IMR-90 (cell line): ENCODE data around the gene ARHGEF3. TPM values are rescaled to one million over a fixed set of nuclear protein-coding genes. Genes with fewer than 3 reads are reported as not detected.

Source experiments
- ATAC-seq: fragments of 200-7000 bp; cut with Tn5 transposase; 2 replicates; pipeline ENCODE4 v1.9.1; 2020; ENCODE audit warnings: low read depth, mild to moderate bottlenecking, moderate library complexity
- BruUV-seq: library from RNA; stranded (reverse); fragments of 400-500 nt; replicated peaks from 2 replicates; lab custom pipeline; 2021; lab: Mats Ljungman, UMichigan
- CTCF ChIA-PET: fragments of 300-600 bp; formaldehyde crosslinking; extraction: SDS; loops from one replicate; lab custom pipeline; 2021; ENCODE audit warnings: antibody characterized with exemption; lab: Yijun Ruan, JAX
- POLR2A ChIA-PET: fragments of 300-600 bp; sonication (Branson Sonifier 250); formaldehyde crosslinking; loops from one replicate; lab custom pipeline; 2022; ENCODE audit warnings: antibody characterized with exemption; ENCODE audit not compliant: unreplicated experiment; lab: Charles Lee
- DNase-seq: peaks from one replicate; pipeline ENCODE4 v3.0.0; 2013
- H2AFZ ChIP-seq: replicated peaks from 2 replicates; pipeline ENCODE3; 2013; ENCODE audit warnings: low read length, mild to moderate bottlenecking; ENCODE audit not compliant: poor library complexity
- H2AK5ac ChIP-seq: 2 replicates; pipeline ENCODE4 v1.6.1; 2013; ENCODE audit warnings: low read depth, low read length, inconsistent platforms
- H2AK9ac ChIP-seq: replicated peaks from 2 replicates; pipeline ENCODE3; 2013; ENCODE audit warnings: mild to moderate bottlenecking, low read depth, low read length, moderate library complexity; ENCODE audit not compliant: poor library complexity
- H2BK120ac ChIP-seq: 2 replicates; pipeline ENCODE4 v1.6.1; 2013; ENCODE audit warnings: low read depth, low read length, inconsistent platforms
- H2BK15ac ChIP-seq: 3 replicates; pipeline ENCODE4 v1.6.1; 2013; ENCODE audit warnings: low read depth, low read length, inconsistent platforms
- H2BK20ac ChIP-seq: 2 replicates; pipeline ENCODE4 v1.6.1; 2013; ENCODE audit warnings: low read depth, mild to moderate bottlenecking, inconsistent platforms, low read length, moderate library complexity
- H2BK5ac ChIP-seq: 2 replicates; pipeline ENCODE4 v1.6.1; 2013; ENCODE audit warnings: mild to moderate bottlenecking, low read depth, low read length, inconsistent platforms; ENCODE audit not compliant: poor library complexity, severe bottlenecking
- H3K14ac ChIP-seq: replicated peaks from 2 replicates; pipeline ENCODE4 v1.6.1; 2013; ENCODE audit warnings: low read depth, low read length, inconsistent platforms
- H3K18ac ChIP-seq: 2 replicates; pipeline ENCODE4 v1.6.1; 2013; ENCODE audit warnings: low read depth, low read length, control low read depth
- H3K23ac ChIP-seq: 2 replicates; pipeline ENCODE4 v1.6.1; 2013; ENCODE audit warnings: low read depth, low read length, inconsistent platforms
- H3K27ac ChIP-seq: 2 replicates; pipeline ENCODE4 v1.5.1; 2013; ENCODE audit warnings: mild to moderate bottlenecking, control low read depth, low read length; ENCODE audit not compliant: insufficient read depth
- H3K27me3 ChIP-seq: 2 replicates; pipeline ENCODE4 v1.6.1; 2013; ENCODE audit warnings: low read length; ENCODE audit not compliant: control insufficient read depth, insufficient read depth
- H3K36me3 ChIP-seq: 2 replicates; pipeline ENCODE4 v1.6.1; 2013; ENCODE audit warnings: low read length, mixed read lengths; ENCODE audit not compliant: control insufficient read depth, insufficient read depth
- H3K4ac ChIP-seq: 2 replicates; pipeline ENCODE4 v1.6.1; 2013; ENCODE audit warnings: low read depth, low read length, inconsistent platforms
- H3K4me1 ChIP-seq: 2 replicates; pipeline ENCODE4 v1.6.1; 2013; ENCODE audit warnings: low read length, mixed read lengths; ENCODE audit not compliant: control insufficient read depth, insufficient read depth
- H3K4me2 ChIP-seq: 2 replicates; pipeline ENCODE4 v1.6.1; 2013; ENCODE audit warnings: low read depth, mild to moderate bottlenecking, control low read depth, low read length, moderate library complexity
- H3K4me3 ChIP-seq: 2 replicates; pipeline ENCODE4 v1.5.1; 2013; ENCODE audit warnings: low read depth, mild to moderate bottlenecking, control low read depth, low read length, moderate library complexity; ENCODE audit not compliant: insufficient read depth
- H3K56ac ChIP-seq: 2 replicates; pipeline ENCODE4 v1.6.1; 2013; ENCODE audit warnings: low read length, inconsistent platforms; ENCODE audit not compliant: insufficient read depth; ENCODE audit errors: extremely low read depth
- H3K79me1 ChIP-seq, 2 experiments: 2 replicates each; pipeline ENCODE4 v1.6.1; 2013; ENCODE audit warnings: low read length in 2 of 2, inconsistent platforms in 1 of 2, low read depth in 1 of 2
- H3K9ac ChIP-seq: 2 replicates; pipeline ENCODE4 v1.6.1; 2013; ENCODE audit warnings: low read depth, low read length, control low read depth
- H3K9me1 ChIP-seq: 2 replicates; pipeline ENCODE4 v1.6.1; 2013; ENCODE audit warnings: low read length, inconsistent platforms; ENCODE audit not compliant: insufficient read depth
- H3K9me3 ChIP-seq: 2 replicates; pipeline ENCODE4 v1.6.1; 2013; ENCODE audit warnings: low read length; ENCODE audit not compliant: control insufficient read depth, insufficient read depth
- H4K20me1 ChIP-seq: 2 replicates; pipeline ENCODE4 v1.6.1; 2013; ENCODE audit warnings: low read length, inconsistent platforms; ENCODE audit not compliant: insufficient read depth
- H4K5ac ChIP-seq: 2 replicates; pipeline ENCODE4 v1.6.1; 2013; ENCODE audit warnings: mild to moderate bottlenecking, low read depth, low read length, control low read depth
- H4K8ac ChIP-seq, 2 experiments: 2 replicates each; pipeline ENCODE4 v1.6.1; 2013; ENCODE audit warnings: low read depth in 2 of 2, low read length in 2 of 2, control low read depth in 1 of 2, inconsistent platforms in 1 of 2
- H4K91ac ChIP-seq: 2 replicates; pipeline ENCODE4 v1.6.1; 2013; ENCODE audit warnings: low read depth, low read length, inconsistent platforms; ENCODE audit not compliant: insufficient read depth
- BHLHE40 ChIP-seq: fragments of 150-350 bp; IDR thresholded peaks from 2 replicates; pipeline ENCODE4 v1.6.1; 2016; ENCODE audit warnings: mild to moderate bottlenecking, low read depth, low read length
- CEBPB ChIP-seq: IDR thresholded peaks from 2 replicates; pipeline ENCODE4 v1.6.1; 2012; ENCODE audit warnings: low read depth, low read length, improper control_type of control experiment
- CHD1 ChIP-seq: IDR thresholded peaks from 2 replicates; pipeline ENCODE4 v1.6.1; 2012; ENCODE audit warnings: low read depth, low read length, improper control_type of control experiment
- MAZ ChIP-seq: IDR thresholded peaks from 2 replicates; pipeline ENCODE4 v1.6.1; 2012; ENCODE audit warnings: low read depth, mild to moderate bottlenecking, low read length, improper control_type of control experiment, moderate library complexity, borderline replicate concordance
- MXI1 ChIP-seq: IDR thresholded peaks from 2 replicates; pipeline ENCODE4 v1.6.1; 2012; ENCODE audit warnings: low read depth, mild to moderate bottlenecking, low read length, moderate library complexity, borderline replicate concordance
- NFE2L2 ChIP-seq: fragments of 150-350 bp; IDR thresholded peaks from 2 replicates; pipeline ENCODE4 v1.6.1; 2016; ENCODE audit warnings: low read depth, mild to moderate bottlenecking, low read length
- POLR2A ChIP-seq: IDR thresholded peaks from 2 replicates; pipeline ENCODE4 v1.6.1; 2012; ENCODE audit warnings: mild to moderate bottlenecking, low read depth, low read length
- RAD21 ChIP-seq: IDR thresholded peaks from 2 replicates; pipeline ENCODE4 v1.6.1; 2012; ENCODE audit warnings: low read length, improper control_type of control experiment
- RCOR1 ChIP-seq: IDR thresholded peaks from 2 replicates; pipeline ENCODE4 v1.6.1; 2012; ENCODE audit warnings: mild to moderate bottlenecking, low read length, improper control_type of control experiment; ENCODE audit not compliant: insufficient replicate concordance
- RFX5 ChIP-seq: IDR thresholded peaks from 2 replicates; pipeline ENCODE4 v1.8.0; 2012; ENCODE audit warnings: low read depth, mild to moderate bottlenecking, low read length, moderate library complexity
- WGBS, 2 experiments: methylation state at CpG; one replicate each; pipeline versions ENCODE4 v1.1.5 to v1.1.7; 2013; ENCODE audit warnings: missing lambda C conversion rate in 2 of 2; ENCODE audit not compliant: insufficient read length in 1 of 2; ENCODE audit errors: extremely low coverage in 2 of 2; 5-methylcytosine and 5-hydroxymethylcytosine counted together
- dilution Hi-C: fragments of 300-500 bp; cut with HindIII; formaldehyde crosslinking; loops from one replicate; pipeline ENCODE4 v1.14.3; 2018; ENCODE audit warnings: low sequenced_read_pairs; ENCODE audit not compliant: unreplicated experiment
- in situ Hi-C: fragments of 300-500 bp; cut with MboI; formaldehyde crosslinking; loops from 3 replicates; pipeline ENCODE4 v1.14.3; 2019; ENCODE audit warnings: low sequenced_read_pairs, inconsistent platforms, mixed read lengths
- intact Hi-C: fragments of 100-400 bp; cut with micrococcal nuclease; formaldehyde crosslinking; loops from 2 replicates; pipeline ENCODE4 v1.10.0; 2022
- polyA plus RNA-seq, 3 experiments: library from polyadenylated mRNA; depleted of rRNA; stranded (reverse); fragments of >200 nt; gene quantifications; 2 replicates each; pipeline ENCODE4 v1.2.3, GENCODE V29; 2012; ENCODE audit warnings: low replicate concordance in 1 of 3
- total RNA-seq: library from RNA; depleted of rRNA; stranded (reverse); fragments of >200 nt; gene quantifications from 2 replicates; pipeline ENCODE4 v1.2.3, GENCODE V29; 2012
- TF ChIP-seq, protein P1 (sequence below): conservative IDR thresholded peaks from 2 replicates; pipeline ENCODE4 v1.5.1; 2012; ENCODE audit warnings: mild to moderate bottlenecking, low read depth, low read length, improper control_type of control experiment
- TF ChIP-seq, protein P2 (sequence below): fragments of 150-350 bp; IDR thresholded peaks from 2 replicates; pipeline ENCODE4 v1.6.1; 2016; ENCODE audit warnings: low read depth, mild to moderate bottlenecking, low read length, moderate library complexity, borderline replicate concordance

Gene ARHGEF3
- total and polyA plus RNA-seq, 2 of the 4 experiments (the other 2 are of a cell fraction), result 2.1 to 2.3 TPM

DNA sequence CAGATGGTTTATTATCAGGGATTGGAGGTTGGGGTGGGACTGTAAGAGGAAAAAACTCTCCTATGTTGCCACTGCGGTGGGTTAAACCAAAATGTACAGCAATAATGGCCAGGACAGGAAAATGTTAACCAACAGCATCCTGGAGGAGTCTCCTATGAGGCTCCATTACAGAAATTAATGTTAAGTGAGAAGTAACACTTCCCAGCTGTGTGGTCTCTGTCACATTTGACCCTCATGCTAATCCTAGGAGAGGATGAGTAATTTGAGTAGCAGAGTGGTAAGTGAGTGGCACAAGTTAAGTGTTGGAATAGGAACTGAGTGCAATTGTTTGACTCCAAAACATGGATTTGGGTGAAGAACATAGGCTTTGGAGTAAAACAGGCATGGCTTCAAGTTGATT is 39.0 kb downstream of the ARHGEF3 start:
- no peaks in the 10 kb centered on the region for H3K36me3 ChIP-seq
- no peak overlapping the region for H3K18ac ChIP-seq
- in situ Hi-C loops, result no loop called here
- ChIA-PET POLR2A (no interaction called here), CTCF (no interaction called here)
- no peak overlapping the region for H2BK20ac ChIP-seq
- H4K5ac ChIP-seq, result no peak overlapping the region
- no peak overlapping the region for H3K14ac ChIP-seq
- H3K79me1 ChIP-seq, result no peaks in the 10 kb centered on the region
- H2AK5ac ChIP-seq, result no peak overlapping the region
- intact Hi-C loops, result no loop called here
- H4K8ac ChIP-seq, result no peak overlapping the region
- no peak overlapping the region for H4K91ac ChIP-seq
- no peak for DNase-seq
- H2AFZ ChIP-seq, result no peak overlapping the region
- H3K56ac ChIP-seq, result no peak overlapping the region
- no peak overlapping the region for H3K4ac ChIP-seq
- no peak overlapping the region for H3K27ac ChIP-seq
- TF ChIP-seq RFX5 (no peak), NFE2L2 (no peak), RCOR1 (no peak), MXI1 (no peak), CHD1 (no peak), MAZ (no peak), BHLHE40 (no peak), CEBPB (no peak), POLR2A (no peak), RAD21 (no peak)
- TF ChIP-seq, protein P1, sequence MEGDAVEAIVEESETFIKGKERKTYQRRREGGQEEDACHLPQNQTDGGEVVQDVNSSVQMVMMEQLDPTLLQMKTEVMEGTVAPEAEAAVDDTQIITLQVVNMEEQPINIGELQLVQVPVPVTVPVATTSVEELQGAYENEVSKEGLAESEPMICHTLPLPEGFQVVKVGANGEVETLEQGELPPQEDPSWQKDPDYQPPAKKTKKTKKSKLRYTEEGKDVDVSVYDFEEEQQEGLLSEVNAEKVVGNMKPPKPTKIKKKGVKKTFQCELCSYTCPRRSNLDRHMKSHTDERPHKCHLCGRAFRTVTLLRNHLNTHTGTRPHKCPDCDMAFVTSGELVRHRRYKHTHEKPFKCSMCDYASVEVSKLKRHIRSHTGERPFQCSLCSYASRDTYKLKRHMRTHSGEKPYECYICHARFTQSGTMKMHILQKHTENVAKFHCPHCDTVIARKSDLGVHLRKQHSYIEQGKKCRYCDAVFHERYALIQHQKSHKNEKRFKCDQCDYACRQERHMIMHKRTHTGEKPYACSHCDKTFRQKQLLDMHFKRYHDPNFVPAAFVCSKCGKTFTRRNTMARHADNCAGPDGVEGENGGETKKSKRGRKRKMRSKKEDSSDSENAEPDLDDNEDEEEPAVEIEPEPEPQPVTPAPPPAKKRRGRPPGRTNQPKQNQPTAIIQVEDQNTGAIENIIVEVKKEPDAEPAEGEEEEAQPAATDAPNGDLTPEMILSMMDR, result no peak
- TF ChIP-seq, protein P2, sequence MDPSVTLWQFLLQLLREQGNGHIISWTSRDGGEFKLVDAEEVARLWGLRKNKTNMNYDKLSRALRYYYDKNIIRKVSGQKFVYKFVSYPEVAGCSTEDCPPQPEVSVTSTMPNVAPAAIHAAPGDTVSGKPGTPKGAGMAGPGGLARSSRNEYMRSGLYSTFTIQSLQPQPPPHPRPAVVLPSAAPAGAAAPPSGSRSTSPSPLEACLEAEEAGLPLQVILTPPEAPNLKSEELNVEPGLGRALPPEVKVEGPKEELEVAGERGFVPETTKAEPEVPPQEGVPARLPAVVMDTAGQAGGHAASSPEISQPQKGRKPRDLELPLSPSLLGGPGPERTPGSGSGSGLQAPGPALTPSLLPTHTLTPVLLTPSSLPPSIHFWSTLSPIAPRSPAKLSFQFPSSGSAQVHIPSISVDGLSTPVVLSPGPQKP, result no peak
- no peak overlapping the region for H2AK9ac ChIP-seq
- ATAC-seq, result no peak
- no peaks in the 10 kb centered on the region for H3K9me3 ChIP-seq
- no CpG with 5 or more reads among the region's 1 CpG for WGBS, 2 experiments
- H2BK15ac ChIP-seq, result no peak overlapping the region
- no peak overlapping the region for H3K23ac ChIP-seq
- dilution Hi-C loops, result no loop called here
- no peak overlapping the region for H2BK120ac ChIP-seq
- no peak overlapping the region for H3K4me3 ChIP-seq
- peaks cover 4% of the 10 kb centered on the region; the same call in 1 of the 2 replicates for H3K4me1 ChIP-seq
- H3K9ac ChIP-seq, result no peak overlapping the region
- no TSS peak for BruUV-seq
- H4K20me1 ChIP-seq, result no peaks in the 10 kb centered on the region
- H3K4me2 ChIP-seq, result no peak overlapping the region
- H2BK5ac ChIP-seq, result no peak overlapping the region
- no peaks in the 10 kb centered on the region for H3K9me1 ChIP-seq
- H3K27me3 ChIP-seq, result no peaks in the 10 kb centered on the region
